Tongue (tissue), 2 donors: ENCODE measurements around the gene NLGN1. TPM values are rescaled to one million over a fixed set of nuclear protein-coding genes. Genes with fewer than 3 reads are reported as not detected.

Source experiments
- DNase-seq: peaks from one replicate; pipeline ENCODE4 v3.0.0-alpha.2; 2015
- total RNA-seq: library from RNA; depleted of rRNA; stranded (reverse); fragments of >200 nt; gene quantifications from one replicate; pipeline ENCODE4 v1.2.3, GENCODE V29; 2014

NLGN1 gene
- total RNA-seq, 1 donor from 2014 or later = 12.6 TPM

GRCh38 chr3:173913974-173914421 lies 516.5 kb downstream of the NLGN1 start:
- DNase-seq = no peak

GRCh38 chr3:173916799-173917198 lies 519.3 kb downstream of the NLGN1 start:
- DNase-seq = no peak

- DNase-seq = no peak
Measured at GRCh38 chr3:173920386-173920785, 522.8 kb downstream of the NLGN1 start.

- DNase-seq = no peak
Measured at GRCh38 chr3:173921732-173922131, 524.2 kb downstream of the NLGN1 start.

- no peak for DNase-seq
Measured at GRCh38 chr3:173923204-173923603, 525.7 kb downstream of the NLGN1 start.

GRCh38 chr3:173930251-173930650 lies 532.7 kb downstream of the NLGN1 start:
- DNase-seq = no peak

GRCh38 chr3:173932624-173933023 lies 535.1 kb downstream of the NLGN1 start:
- no peak for DNase-seq

- DNase-seq = no peak
Measured at GRCh38 chr3:173933113-173933512, 535.6 kb downstream of the NLGN1 start.

- no peak for DNase-seq
Measured at GRCh38 chr3:173936316-173936715, 538.8 kb downstream of the NLGN1 start.

- DNase-seq = peak; percentile 24
Measured at GRCh38 chr3:173938159-173938558, 540.6 kb downstream of the NLGN1 start.

GRCh38 chr3:173938616-173939015 lies 541.1 kb downstream of the NLGN1 start:
- DNase-seq = no peak

GRCh38 chr3:173939331-173939730 lies 541.8 kb downstream of the NLGN1 start:
- DNase-seq = no peak

GRCh38 chr3:173943264-173943663 lies 545.7 kb downstream of the NLGN1 start:
- no peak for DNase-seq

- no peak for DNase-seq
Measured at GRCh38 chr3:173945170-173945569, 547.6 kb downstream of the NLGN1 start.

- DNase-seq = no peak
Measured at GRCh38 chr3:173945806-173946205, 548.3 kb downstream of the NLGN1 start.

- DNase-seq = no peak
Measured at GRCh38 chr3:173954647-173955046, 557.1 kb downstream of the NLGN1 start.

- DNase-seq = no peak
Measured at GRCh38 chr3:173957646-173958045, 560.1 kb downstream of the NLGN1 start.

- no peak for DNase-seq
Measured at GRCh38 chr3:173958805-173959204, 561.3 kb downstream of the NLGN1 start.

- no peak for DNase-seq
Measured at GRCh38 chr3:173970281-173970680, 572.7 kb downstream of the NLGN1 start.

- DNase-seq = no peak
Measured at GRCh38 chr3:173976281-173976680, 578.7 kb downstream of the NLGN1 start.

- no peak for DNase-seq
Measured at GRCh38 chr3:173977747-173978146, 580.2 kb downstream of the NLGN1 start.

- no peak for DNase-seq
Measured at GRCh38 chr3:173983343-173983742, 585.8 kb downstream of the NLGN1 start.

GRCh38 chr3:173986861-173987410 lies 589.4 kb downstream of the NLGN1 start:
- DNase-seq = no peak

- DNase-seq = no peak
Measured at GRCh38 chr3:173988909-173989308, 591.4 kb downstream of the NLGN1 start.

- no peak for DNase-seq
Measured at GRCh38 chr3:173992416-173992815, 594.9 kb downstream of the NLGN1 start.
